GM12872 (cell line): ENCODE measurements around the gene TRAF4.

Experiments
- TF ChIP-seq, protein P1 (sequence below): IDR thresholded peaks from 3 replicates; pipeline ENCODE4 v1.5.1; 2011; ENCODE audit warnings: low read depth, mild to moderate bottlenecking, low read length, moderate library complexity; ENCODE audit not compliant: insufficient read depth

The TRAF4 gene

DNA sequence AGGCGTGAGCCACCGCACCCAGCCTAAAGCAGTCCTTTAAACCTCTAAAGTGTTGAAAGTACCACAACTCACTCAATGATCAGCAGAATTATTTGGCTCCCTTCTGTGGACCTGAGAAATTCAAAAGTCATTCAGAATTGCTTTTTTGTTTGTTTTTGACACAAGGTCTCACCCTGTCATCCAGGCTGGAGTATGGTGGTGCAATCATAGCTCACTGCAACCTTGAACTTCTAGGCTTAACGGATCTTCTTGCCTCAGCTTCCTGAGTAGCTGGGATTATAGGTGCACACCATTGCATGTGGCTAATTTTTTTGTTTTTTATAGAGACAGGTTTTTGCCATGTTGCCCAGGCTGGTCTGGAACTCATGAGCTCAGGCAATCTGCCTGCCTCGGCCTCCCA is 44.3 kb downstream of the TRAF4 start:
- TF ChIP-seq, protein P1, sequence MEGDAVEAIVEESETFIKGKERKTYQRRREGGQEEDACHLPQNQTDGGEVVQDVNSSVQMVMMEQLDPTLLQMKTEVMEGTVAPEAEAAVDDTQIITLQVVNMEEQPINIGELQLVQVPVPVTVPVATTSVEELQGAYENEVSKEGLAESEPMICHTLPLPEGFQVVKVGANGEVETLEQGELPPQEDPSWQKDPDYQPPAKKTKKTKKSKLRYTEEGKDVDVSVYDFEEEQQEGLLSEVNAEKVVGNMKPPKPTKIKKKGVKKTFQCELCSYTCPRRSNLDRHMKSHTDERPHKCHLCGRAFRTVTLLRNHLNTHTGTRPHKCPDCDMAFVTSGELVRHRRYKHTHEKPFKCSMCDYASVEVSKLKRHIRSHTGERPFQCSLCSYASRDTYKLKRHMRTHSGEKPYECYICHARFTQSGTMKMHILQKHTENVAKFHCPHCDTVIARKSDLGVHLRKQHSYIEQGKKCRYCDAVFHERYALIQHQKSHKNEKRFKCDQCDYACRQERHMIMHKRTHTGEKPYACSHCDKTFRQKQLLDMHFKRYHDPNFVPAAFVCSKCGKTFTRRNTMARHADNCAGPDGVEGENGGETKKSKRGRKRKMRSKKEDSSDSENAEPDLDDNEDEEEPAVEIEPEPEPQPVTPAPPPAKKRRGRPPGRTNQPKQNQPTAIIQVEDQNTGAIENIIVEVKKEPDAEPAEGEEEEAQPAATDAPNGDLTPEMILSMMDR = no peak

DNA sequence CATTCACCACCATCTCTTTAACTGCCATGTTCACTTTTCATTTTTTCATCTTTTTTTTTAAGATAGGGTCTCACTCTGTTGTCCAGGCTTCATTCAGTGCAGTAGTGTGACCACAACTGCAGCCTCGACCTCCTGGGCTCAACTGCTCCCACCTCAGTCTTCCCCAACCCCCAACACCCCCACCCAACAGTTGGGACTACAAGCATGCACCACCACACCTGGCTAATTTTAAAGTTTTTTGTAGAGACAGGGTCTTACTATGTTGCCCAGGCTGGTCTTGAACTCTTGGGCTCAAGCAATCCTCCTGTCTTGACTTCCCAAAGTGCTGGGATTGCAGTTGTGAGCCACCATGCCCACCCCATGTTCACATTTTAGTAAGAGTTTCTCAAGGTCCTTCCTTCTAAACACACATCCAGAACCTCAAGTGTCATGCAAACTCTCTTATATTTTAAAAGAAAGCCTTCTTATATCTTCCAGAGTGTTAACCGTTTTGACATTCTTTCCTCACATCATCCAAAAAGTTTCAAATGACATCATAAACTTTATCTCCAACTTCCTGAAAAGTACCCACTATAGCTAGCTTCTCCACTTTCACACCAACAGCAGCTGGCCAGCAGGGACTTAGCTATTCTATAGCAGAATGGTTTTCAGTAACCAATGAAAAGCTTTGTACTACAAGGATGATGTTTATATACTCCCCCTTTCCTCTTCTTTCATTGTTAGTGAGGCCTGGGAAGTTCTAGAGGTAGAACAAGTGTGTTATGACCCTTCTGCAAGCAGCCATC is 49.3 kb downstream of the TRAF4 start:
- TF ChIP-seq, protein P1 = no peak

DNA sequence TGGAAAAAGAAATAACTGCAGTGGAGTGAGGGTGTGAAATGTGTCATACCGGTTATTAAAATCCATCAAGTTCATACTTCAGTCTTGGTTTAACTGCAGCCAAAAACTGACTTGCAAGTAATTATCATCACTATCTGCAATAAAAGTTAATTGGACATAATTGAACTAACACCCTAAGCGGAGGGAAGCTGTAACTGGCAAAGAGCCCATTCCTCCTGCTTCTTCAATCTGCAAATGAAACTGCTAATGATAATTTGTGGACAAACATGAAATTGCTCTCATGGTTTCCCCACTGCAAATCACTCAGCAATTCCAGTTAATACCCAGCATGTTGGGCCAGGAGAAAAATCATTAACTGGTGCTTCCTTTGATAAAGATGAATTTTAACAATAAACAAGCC is 52.3 kb downstream of the TRAF4 start:
- TF ChIP-seq, protein P1 = no peak
